HCT116 (cell line): ENCODE measurements around the gene CD99. TPM values are rescaled to one million over a fixed set of nuclear protein-coding genes. Genes with fewer than 3 reads are reported as not detected.
A peak's percentile ranks its signal among the peaks of the same experiment; 100 is the strongest.

Experiments used
- ATAC-seq: fragments of 200-7000 bp; cut with Tn5 transposase; 2 replicates; pipeline ENCODE4 v1.9.1; 2020; ENCODE audit warnings: mild to moderate bottlenecking, moderate library complexity
- BruUV-seq: library from RNA; stranded (reverse); fragments of 400-500 nt; replicated peaks from 2 replicates; lab custom pipeline; 2021; lab: Mats Ljungman, UMichigan
- CTCF ChIA-PET: fragments of 300-600 bp; sonication (Branson Sonifier 250); formaldehyde crosslinking; loops from one replicate; lab custom pipeline; 2021; ENCODE audit warnings: antibody characterized with exemption; lab: Charles Lee
- POLR2A ChIA-PET: fragments of 300-600, 350-600 bp; sonication (Branson Sonifier 250); formaldehyde crosslinking; loops from one replicate; lab custom pipeline; 2021; ENCODE audit warnings: antibody characterized with exemption; lab: Charles Lee
- RAD21 ChIA-PET, 2 experiments: fragments of 300-600 bp; sonication (Branson Sonifier 250); formaldehyde crosslinking; loops; one replicate each; lab custom pipeline; 2023; ENCODE audit warnings: low total read pairs in 2 of 2; ENCODE audit not compliant: uncharacterized antibody in 2 of 2, unreplicated experiment in 2 of 2, low non-redundant PET in 1 of 2; lab: Charles Lee
- DNase-seq: peaks from one replicate; pipeline ENCODE4 v3.0.0-alpha.2; 2010; ENCODE audit warnings: low read depth, low spot score
- H2AFZ ChIP-seq: fragments of 200-600 bp; shearing (Covaris generic), sonication (generic); 2 replicates; pipeline ENCODE4 v1.6.1; 2017; ENCODE audit warnings: low read depth, mixed run types, mixed read lengths, antibody characterized with exemption, low read length; ENCODE audit not compliant: poor library complexity, severe bottlenecking
- H3K27ac ChIP-seq: 2 replicates; pipeline ENCODE4 v1.5.1; 2012; ENCODE audit warnings: low read depth, low read length
- H3K27me3 ChIP-seq: fragments of 200-600 bp; sonication (generic); 2 replicates; pipeline ENCODE4 v1.6.1; 2016; ENCODE audit warnings: mixed run types, low read length, mixed read lengths; ENCODE audit not compliant: insufficient read depth
- H3K36me3 ChIP-seq, 2 experiments: fragments of 200-500 bp in 1 of 2; fragments of 200-600 bp in 1 of 2; sonication (Bioruptor generic) in 1 of 2; sonication (generic) in 1 of 2; 2 replicates each; pipeline versions ENCODE4 v1.5.1 to v1.6.1; 2014 to 2016; ENCODE audit warnings: low read length in 2 of 2, inconsistent platforms in 1 of 2, mixed read lengths in 1 of 2, mixed run types in 1 of 2; ENCODE audit not compliant: insufficient read depth in 2 of 2, control insufficient read depth in 1 of 2
- H3K4me1 ChIP-seq, 2 experiments: fragments of 200-600 bp in 1 of 2; sonication (generic) in 1 of 2; 2 replicates each; pipeline versions ENCODE4 v1.5.1 to v1.6.1; 2012 to 2017; ENCODE audit warnings: low read length in 2 of 2, inconsistent platforms in 1 of 2, mild to moderate bottlenecking in 1 of 2, mixed read lengths in 1 of 2, mixed run types in 1 of 2, moderate library complexity in 1 of 2; ENCODE audit not compliant: insufficient read depth in 2 of 2, control insufficient read depth in 1 of 2
- H3K4me2 ChIP-seq: fragments of 200-600 bp; sonication (generic); 2 replicates; pipeline ENCODE4 v1.6.1; 2017; ENCODE audit warnings: mixed run types, low read length, mixed read lengths
- H3K4me3 ChIP-seq, 2 experiments: fragments of 200-600 bp in 1 of 2; sonication (generic) in 1 of 2; replicated peaks in 1 of 2; 2 replicates each; pipeline ENCODE4 v1.5.1; 2011 to 2016; ENCODE audit warnings: low read length in 2 of 2, control low read depth in 1 of 2, low read depth in 1 of 2, mild to moderate bottlenecking in 1 of 2, mixed read lengths in 1 of 2, mixed run types in 1 of 2
- H3K79me2 ChIP-seq: fragments of 200-600 bp; sonication (generic); 2 replicates; pipeline ENCODE4 v1.6.1; 2017; ENCODE audit warnings: mild to moderate bottlenecking, mixed run types, low read length, moderate library complexity, mixed read lengths; ENCODE audit not compliant: insufficient read depth
- H3K9ac ChIP-seq: fragments of 200-600 bp; sonication (generic); 2 replicates; pipeline ENCODE4 v1.6.1; 2016; ENCODE audit warnings: low read length, mixed read lengths
- H3K9me2 ChIP-seq: fragments of 200-600 bp; sonication (generic), shearing (Covaris generic); 2 replicates; pipeline ENCODE4 v1.6.1; 2017; ENCODE audit warnings: mixed run types, mild to moderate bottlenecking, moderate library complexity; ENCODE audit not compliant: insufficient read depth
- H3K9me3 ChIP-seq, 2 experiments: fragments of 200-500 bp in 1 of 2; fragments of 200-600 bp in 1 of 2; sonication (Bioruptor generic) in 1 of 2; sonication (generic) in 1 of 2; 2 replicates each; pipeline ENCODE4 v1.6.1; 2014 to 2017; ENCODE audit warnings: low read length in 2 of 2, mixed read lengths in 2 of 2, inconsistent platforms in 1 of 2, low read depth in 1 of 2, mild to moderate bottlenecking in 1 of 2, mixed run types in 1 of 2, moderate library complexity in 1 of 2; ENCODE audit not compliant: control insufficient read depth in 1 of 2, insufficient read depth in 1 of 2
- H4K20me1 ChIP-seq: fragments of 200-600 bp; sonication (generic), shearing (Covaris generic); 2 replicates; pipeline ENCODE4 v1.6.1; 2017; ENCODE audit warnings: mixed run types, mild to moderate bottlenecking, moderate library complexity; ENCODE audit not compliant: insufficient read depth
- CBX3 ChIP-seq: IDR thresholded peaks from 2 replicates; pipeline ENCODE4 v1.6.1; 2012; ENCODE audit warnings: low read depth
- EGR1 ChIP-seq: IDR thresholded peaks from 2 replicates; pipeline ENCODE4 v1.6.1; 2012; ENCODE audit warnings: low read depth
- ELF1 ChIP-seq: IDR thresholded peaks from 2 replicates; pipeline ENCODE4 v1.6.1; 2012; ENCODE audit warnings: low read depth, borderline replicate concordance
- EZH2 ChIP-seq: fragments of 200-600 bp; sonication (generic); IDR thresholded peaks from 2 replicates; pipeline ENCODE4 v1.6.1; 2017; ENCODE audit warnings: antibody characterized with exemption, mixed run types
- FOSL1 ChIP-seq: IDR thresholded peaks from 2 replicates; pipeline ENCODE4 v1.6.1; 2012; ENCODE audit warnings: low read depth
- POLR2A ChIP-seq: IDR thresholded peaks from 2 replicates; pipeline ENCODE4 v1.7.0; 2011; ENCODE audit warnings: borderline replicate concordance; ENCODE audit not compliant: insufficient read depth, insufficient read length; ENCODE audit errors: extremely low read depth
- POLR2AphosphoS5 ChIP-seq: IDR thresholded peaks from 2 replicates; pipeline ENCODE4 v1.6.1; 2011; ENCODE audit warnings: mild to moderate bottlenecking, low read depth, low read length, moderate library complexity
- RAD21 ChIP-seq: IDR thresholded peaks from 2 replicates; pipeline ENCODE4 v1.6.1; 2012; ENCODE audit warnings: low read depth, mild to moderate bottlenecking
- SP1 ChIP-seq: IDR thresholded peaks from 2 replicates; pipeline ENCODE4 v1.6.1; 2012; ENCODE audit warnings: low read depth
- TCF7L2 ChIP-seq: IDR thresholded peaks from 2 replicates; pipeline ENCODE4 v1.7.0; 2011; ENCODE audit warnings: borderline replicate concordance, inconsistent platforms; ENCODE audit not compliant: insufficient read depth, insufficient read length; ENCODE audit errors: extremely low read depth
- ZFX ChIP-seq: fragments of 450-650 bp; IDR thresholded peaks from 2 replicates; pipeline ENCODE4 v1.6.1; 2017
- ZNF274 ChIP-seq: fragments of 200-500 bp; sonication (Bioruptor generic); IDR thresholded peaks from 2 replicates; pipeline ENCODE4 v1.6.1; 2014; ENCODE audit warnings: mild to moderate bottlenecking, low read depth, low read length, inconsistent platforms
- intact Hi-C: fragments of 100-400 bp; cut with micrococcal nuclease; formaldehyde crosslinking; loops from 2 replicates; pipeline ENCODE4 v1.10.0; 2022
- total RNA-seq: library from RNA; stranded (reverse); gene quantifications from one replicate; pipeline ENCODE4 v1.2.1, GENCODE V29; 2021; ENCODE audit not compliant: unreplicated experiment

CD99 gene
- total RNA-seq, 1 experiment from 2014 or later = 59.6 TPM

- no peak for ATAC-seq
- BruUV-seq = no TSS peak
- Histone ChIP-seq H3K9ac (no peak overlapping the region), H3K36me3 (no peaks in the 10 kb centered on the region), H3K79me2 (peaks cover 37% of the 10 kb centered on the region), H3K9me3 (no peaks in the 10 kb centered on the region), H3K27ac (no peak overlapping the region), H2AFZ (no peak overlapping the region), H3K27me3 (no peaks in the 10 kb centered on the region), H4K20me1 (no peaks in the 10 kb centered on the region), H3K4me1 (peaks cover 8 to 39% of the 10 kb centered on the region in 2 experiments), H3K4me3 (no peak overlapping the region), H3K4me2 (no peak overlapping the region), H3K9me2 (no peaks in the 10 kb centered on the region)
- POLR2A ChIA-PET = no interaction called here
- TF ChIP-seq POLR2A (no peak), ZNF274 (no peak), ZFX (no peak), TCF7L2 (no peak), CBX3 (no peak), RAD21 (no peak), ELF1 (no peak), FOSL1 (no peak), SP1 (no peak), EGR1 (no peak)
- intact Hi-C loops = no loop called here
- RAD21 ChIA-PET = no interaction called here
- DNase-seq = no peak
- CTCF ChIA-PET = no interaction called here
Observed at GRCh38 chrX:2705046-2705832, 14.1 kb downstream of the CD99 start.

- Histone ChIP-seq H3K9me3 (no peaks in the 10 kb centered on the region), H3K27ac (no peak overlapping the region), H3K27me3 (no peaks in the 10 kb centered on the region), H3K9me2 (no peaks in the 10 kb centered on the region), H2AFZ (no peak overlapping the region), H3K4me2 (peak overlapping the region; percentile 59)
- intact Hi-C loops = no loop called here
- peak; percentile 64 for DNase-seq
- POLR2A ChIA-PET = no interaction called here
- TF ChIP-seq EZH2 (no peak), FOSL1 (no peak), POLR2AphosphoS5 (peak; percentile 30; the same call in 1 of the 2 replicates)
- TF ChIP-seq, all 23 proteins: peak for 1
- ChIA-PET RAD21 (no interaction called here), CTCF (no interaction called here)
- H3K36me3 ChIP-seq = no peaks in the 10 kb centered on the region
- peak overlapping the region; percentile 40 for H3K9ac ChIP-seq
- ATAC-seq = peak; percentile 68
- peaks cover 29% of the 10 kb centered on the region; the same call in 1 of the 2 replicates for H3K79me2 ChIP-seq
- no TSS peak for BruUV-seq
- no peak overlapping the region for H3K4me3 ChIP-seq
- H4K20me1 ChIP-seq = no peaks in the 10 kb centered on the region
- peaks cover 11 to 46% of the 10 kb centered on the region in 2 experiments for H3K4me1 ChIP-seq
Observed at GRCh38 chrX:2707334-2707760, 16.3 kb downstream of the CD99 start.
